Ovary (tissue), 3 donors: Measurements from ENCODE around the gene SAMMSON.

Source experiments
- CTCF ChIP-seq, 3 donors: fragments of 450-650 bp in 2 of 3; fragments of 200-600 bp in 1 of 3; IDR thresholded peaks; one replicate each; pipeline versions ENCODE4 v1.5.1 to v1.8.0; 2016 to 2022; ENCODE audit warnings: antibody characterized with exemption in 3 of 3, mild to moderate bottlenecking in 1 of 3
- EP300 ChIP-seq: sonication (generic); formaldehyde crosslinking; IDR thresholded peaks from one replicate; pipeline ENCODE4 v1.6.1; 2017; ENCODE audit warnings: antibody characterized with exemption
- POLR2A ChIP-seq: fragments of 450-650 bp; IDR thresholded peaks from one replicate; pipeline ENCODE4 v1.6.1; 2017; ENCODE audit warnings: antibody characterized with exemption, mild to moderate bottlenecking, moderate library complexity
- donor health status: DM: no; HTN: no; CAD: no.

GRCh38 chr3:70108546-70108945 is 109.0 kb downstream of the SAMMSON start:
- TF ChIP-seq EP300 (no peak), CTCF (IDR thresholded peaks at IDR 0.05) (no peak), POLR2A (no peak)
